HG03460 (cell line): ENCODE measurements around the gene LSP1.
"Not testable (repeated sequence)": the region's sequence is repeated elsewhere in the genome, so short reads cannot be mapped to it uniquely, and the experiment has no call there.

ENCODE experiments used
- ATAC-seq: cut with Tn5 transposase; IDR thresholded peaks from one replicate; pipeline ENCODE4 v1.9.1; 2021; ENCODE audit not compliant: unreplicated experiment

Gene LSP1

DNA sequence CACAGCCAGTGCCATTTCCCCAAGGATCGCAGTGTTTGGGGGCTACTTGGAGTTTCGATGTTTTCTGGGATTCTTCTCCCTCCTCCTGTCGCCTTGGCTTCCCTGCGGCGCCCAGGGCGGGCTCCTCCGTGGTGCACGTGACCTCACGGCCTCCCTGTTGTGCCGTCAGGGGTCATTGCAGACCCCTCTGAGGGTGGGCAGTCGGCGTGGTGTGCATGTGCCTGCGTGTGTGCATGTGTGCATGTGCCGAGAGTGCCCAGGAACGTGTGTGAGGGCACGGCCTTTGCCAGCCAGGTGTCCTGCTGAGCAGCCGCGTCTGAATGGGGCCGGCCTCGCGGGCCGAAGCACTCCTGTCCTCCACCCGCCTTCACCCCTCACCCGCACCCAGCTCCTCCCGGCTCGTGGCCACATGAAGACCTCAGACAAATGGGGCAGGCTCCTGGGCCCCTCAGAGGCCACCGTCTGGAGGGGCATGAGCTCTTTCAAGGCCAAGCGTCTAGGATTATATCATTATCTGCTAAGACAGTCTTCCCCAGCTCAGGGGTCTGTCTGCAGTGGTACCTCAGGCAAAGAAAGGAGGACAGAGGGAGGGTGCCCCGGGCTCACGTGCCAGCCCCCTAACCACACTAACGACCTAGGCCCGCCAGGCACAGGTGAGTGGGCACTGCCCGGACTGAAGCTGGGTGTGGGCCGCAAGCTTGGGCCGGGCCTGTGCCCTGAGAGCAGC is 84.9 kb downstream of the LSP1 start:
- ATAC-seq, result no peak

DNA sequence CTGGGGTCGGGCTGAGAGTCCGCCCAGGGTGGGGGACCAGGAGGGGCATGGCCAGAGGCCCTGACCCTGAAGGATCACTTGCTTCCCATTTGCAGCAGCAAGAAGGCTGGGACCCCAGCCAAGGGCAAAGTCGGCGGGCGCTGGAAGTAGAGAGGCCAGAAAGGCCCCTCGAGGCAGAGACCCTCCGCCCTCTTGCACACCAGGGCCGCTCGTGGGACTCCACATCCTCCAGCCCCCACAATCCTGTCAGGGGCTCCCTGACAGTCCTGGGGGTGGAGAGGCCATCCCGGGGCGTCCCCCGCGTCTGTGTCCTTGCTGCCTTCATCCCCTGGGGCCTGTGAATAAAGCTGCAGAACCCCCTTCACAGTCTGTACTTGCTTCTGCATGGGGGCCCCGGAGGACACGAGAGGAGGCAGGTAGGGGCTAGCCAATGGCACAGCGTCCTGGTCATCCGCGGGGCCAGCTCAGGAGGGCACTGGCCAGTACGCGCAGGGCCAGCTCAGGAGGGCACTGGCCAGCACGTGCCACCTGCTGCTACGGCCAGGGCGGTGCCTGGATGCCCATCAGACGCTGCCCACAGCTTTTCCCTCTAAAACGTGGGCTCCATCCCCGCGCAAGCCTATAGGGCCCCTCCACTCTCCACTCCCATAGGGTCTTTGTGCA is 85.6 kb downstream of the LSP1 start:
- ATAC-seq, result no peak

DNA sequence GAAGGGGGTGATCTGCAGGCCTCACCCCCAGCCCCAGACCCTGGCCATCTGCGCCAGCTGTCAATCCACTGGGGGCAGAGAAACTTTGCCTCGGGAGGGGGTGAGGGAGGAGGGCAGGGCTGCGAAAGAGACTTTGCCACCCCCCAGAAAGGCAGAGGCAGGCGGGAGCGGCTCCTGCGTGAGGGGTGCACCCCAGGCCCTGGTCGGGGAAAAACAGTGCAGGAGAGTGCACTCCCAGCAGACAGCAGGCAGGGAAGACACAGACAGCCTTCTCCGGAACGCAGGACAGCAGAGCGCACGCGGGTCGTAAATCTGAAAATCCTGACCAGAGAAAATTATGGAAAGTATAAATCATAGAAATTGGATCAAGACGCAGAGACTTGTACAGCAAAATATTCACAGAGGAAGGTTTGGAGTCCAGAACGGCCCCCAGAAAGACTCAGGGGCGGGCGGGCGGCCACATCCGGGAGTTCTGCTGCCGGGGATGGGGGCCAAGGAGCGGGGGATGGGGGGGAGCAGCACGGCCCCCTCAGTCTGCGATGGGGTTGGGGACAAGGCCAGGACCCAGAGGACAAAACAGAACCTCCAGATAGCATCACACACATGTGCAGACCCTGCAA is 86.2 kb downstream of the LSP1 start:
- ATAC-seq, result no peak

DNA sequence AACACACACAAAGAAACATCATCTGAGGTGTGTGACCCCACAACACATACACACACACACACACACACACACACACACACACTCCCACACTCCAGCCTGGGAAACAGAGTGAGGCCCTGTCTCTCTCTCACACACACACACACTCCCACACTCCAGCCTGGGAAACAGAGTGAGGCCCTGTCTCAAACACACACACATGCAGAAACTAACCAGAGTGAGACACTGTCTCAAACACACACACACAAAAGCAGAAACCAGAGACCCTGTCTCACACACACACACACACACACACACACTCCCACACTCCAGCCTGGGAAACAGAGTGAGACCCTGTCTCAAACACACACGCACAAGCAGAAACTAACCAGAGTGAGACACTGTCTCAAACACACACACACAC is 86.9 kb downstream of the LSP1 start:
- ATAC-seq, result not testable (repeated sequence)
